Neural crest cell (in vitro differentiated cells): ENCODE results near the gene TSPAN14. TPM values are rescaled to one million over a fixed set of nuclear protein-coding genes. Genes with fewer than 3 reads are reported as not detected.

Experiments
- DNase-seq: peaks from one replicate; pipeline ENCODE4 v3.0.0; 2021; ENCODE audit warnings: low read depth, mixed read lengths, low spot score
- H3K27ac Mint-ChIP-seq: one replicate; pipeline ENCODE4 v1.8.0; 2021; ENCODE audit warnings: mild to moderate bottlenecking, mixed read lengths; ENCODE audit not compliant: unreplicated experiment
- H3K27me3 Mint-ChIP-seq: 2 replicates; pipeline ENCODE4 v1.8.0; 2021; ENCODE audit warnings: low read depth, mild to moderate bottlenecking, mixed read lengths
- H3K36me3 Mint-ChIP-seq: 2 replicates; pipeline ENCODE4 v1.8.0; 2021; ENCODE audit warnings: low read depth, mild to moderate bottlenecking, mixed read lengths
- H3K4me1 Mint-ChIP-seq: 2 replicates; pipeline ENCODE4 v1.8.0; 2021; ENCODE audit warnings: mixed read lengths
- H3K4me3 Mint-ChIP-seq: one replicate; pipeline ENCODE4 v1.8.0; 2021; ENCODE audit warnings: mild to moderate bottlenecking, mixed read lengths
- H3K9me3 Mint-ChIP-seq: 2 replicates; pipeline ENCODE4 v1.8.0; 2021; ENCODE audit warnings: mixed read lengths
- total RNA-seq: library from RNA; stranded (reverse); gene quantifications from 2 replicates; pipeline ENCODE4 v1.2.1, GENCODE V29; 2021
- TF ChIP-seq, protein P1 (sequence below): fragments of 200-600 bp; sonication (generic); conservative IDR thresholded peaks from 2 replicates; pipeline ENCODE4 v1.5.0; 2021; ENCODE audit warnings: antibody characterized with exemption, mild to moderate bottlenecking

TSPAN14 gene
- total RNA-seq, 1 donor from 2014 or later: 140 TPM

DNA sequence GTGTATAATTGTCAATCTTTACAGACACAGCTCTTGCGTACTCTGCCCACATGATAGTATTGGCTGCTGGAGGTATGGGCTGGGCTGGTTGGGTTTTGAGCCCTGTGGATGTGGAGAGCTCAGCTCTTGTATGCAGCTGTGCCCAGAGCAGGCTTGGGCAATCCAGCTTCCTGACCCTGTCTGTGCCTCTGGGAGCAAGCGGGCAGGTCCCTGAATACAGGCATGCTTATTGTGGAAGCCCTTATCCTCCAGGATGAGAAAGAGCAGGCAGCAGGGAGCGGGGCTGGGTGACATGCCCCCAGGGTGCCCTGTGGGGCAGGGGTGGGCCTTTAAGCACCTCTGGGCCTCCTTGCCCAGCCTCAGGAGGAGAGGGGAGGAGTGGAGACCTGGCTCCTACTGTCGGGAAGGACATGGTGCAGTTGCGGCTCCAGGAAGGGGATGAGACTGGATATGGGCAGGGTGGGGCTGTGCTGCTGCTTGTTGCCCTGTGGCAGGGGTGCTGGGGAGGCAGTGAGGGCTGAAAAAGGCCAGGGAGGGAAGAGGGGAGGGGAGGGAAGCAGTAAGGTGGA lies 50.9 kb downstream of the TSPAN14 start:
- no peak for DNase-seq
- no peaks in the 10 kb centered on the region for H3K9me3 Mint-ChIP-seq
- H3K4me1 Mint-ChIP-seq: peaks cover 74% of the 10 kb centered on the region

DNA sequence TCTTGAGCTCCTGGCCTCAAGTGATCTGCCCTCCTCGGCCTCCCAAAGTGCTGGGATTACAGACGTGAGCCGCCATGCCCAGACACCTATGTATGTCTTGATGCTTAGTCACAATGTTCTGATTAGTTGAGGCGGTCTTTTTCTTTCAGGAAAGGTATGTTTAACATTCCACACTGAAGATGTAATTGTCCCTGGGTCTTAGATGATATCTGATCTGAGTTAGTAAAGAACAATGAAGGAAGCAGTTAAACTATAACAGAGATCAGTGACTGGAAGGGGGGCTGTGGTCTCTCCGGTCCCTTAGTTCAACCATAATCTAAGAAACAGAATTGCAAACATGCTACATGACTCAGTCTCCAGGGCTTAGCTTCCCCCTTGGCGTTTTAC lies 52.1 kb downstream of the TSPAN14 start:
- H3K27me3 Mint-ChIP-seq: no peaks in the 10 kb centered on the region
- no peak for DNase-seq
- H3K4me1 Mint-ChIP-seq: peaks cover 69% of the 10 kb centered on the region
- no peak overlapping the region for H3K27ac Mint-ChIP-seq
- H3K4me3 Mint-ChIP-seq: no peak overlapping the region
- peaks cover 6% of the 10 kb centered on the region for H3K36me3 Mint-ChIP-seq
- no peaks in the 10 kb centered on the region for H3K9me3 Mint-ChIP-seq
- TF ChIP-seq, protein P1, sequence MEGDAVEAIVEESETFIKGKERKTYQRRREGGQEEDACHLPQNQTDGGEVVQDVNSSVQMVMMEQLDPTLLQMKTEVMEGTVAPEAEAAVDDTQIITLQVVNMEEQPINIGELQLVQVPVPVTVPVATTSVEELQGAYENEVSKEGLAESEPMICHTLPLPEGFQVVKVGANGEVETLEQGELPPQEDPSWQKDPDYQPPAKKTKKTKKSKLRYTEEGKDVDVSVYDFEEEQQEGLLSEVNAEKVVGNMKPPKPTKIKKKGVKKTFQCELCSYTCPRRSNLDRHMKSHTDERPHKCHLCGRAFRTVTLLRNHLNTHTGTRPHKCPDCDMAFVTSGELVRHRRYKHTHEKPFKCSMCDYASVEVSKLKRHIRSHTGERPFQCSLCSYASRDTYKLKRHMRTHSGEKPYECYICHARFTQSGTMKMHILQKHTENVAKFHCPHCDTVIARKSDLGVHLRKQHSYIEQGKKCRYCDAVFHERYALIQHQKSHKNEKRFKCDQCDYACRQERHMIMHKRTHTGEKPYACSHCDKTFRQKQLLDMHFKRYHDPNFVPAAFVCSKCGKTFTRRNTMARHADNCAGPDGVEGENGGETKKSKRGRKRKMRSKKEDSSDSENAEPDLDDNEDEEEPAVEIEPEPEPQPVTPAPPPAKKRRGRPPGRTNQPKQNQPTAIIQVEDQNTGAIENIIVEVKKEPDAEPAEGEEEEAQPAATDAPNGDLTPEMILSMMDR: no peak

More for the DNA sequence above, 50.9 kb downstream of the TSPAN14 start:
- Mint-ChIP-seq H3K27me3 (no peaks in the 10 kb centered on the region), H3K4me3 (no peak overlapping the region), H3K27ac (peak overlapping the region; percentile 87), H3K36me3 (peaks cover 8% of the 10 kb centered on the region)
- TF ChIP-seq, protein P1: no peak

DNA sequence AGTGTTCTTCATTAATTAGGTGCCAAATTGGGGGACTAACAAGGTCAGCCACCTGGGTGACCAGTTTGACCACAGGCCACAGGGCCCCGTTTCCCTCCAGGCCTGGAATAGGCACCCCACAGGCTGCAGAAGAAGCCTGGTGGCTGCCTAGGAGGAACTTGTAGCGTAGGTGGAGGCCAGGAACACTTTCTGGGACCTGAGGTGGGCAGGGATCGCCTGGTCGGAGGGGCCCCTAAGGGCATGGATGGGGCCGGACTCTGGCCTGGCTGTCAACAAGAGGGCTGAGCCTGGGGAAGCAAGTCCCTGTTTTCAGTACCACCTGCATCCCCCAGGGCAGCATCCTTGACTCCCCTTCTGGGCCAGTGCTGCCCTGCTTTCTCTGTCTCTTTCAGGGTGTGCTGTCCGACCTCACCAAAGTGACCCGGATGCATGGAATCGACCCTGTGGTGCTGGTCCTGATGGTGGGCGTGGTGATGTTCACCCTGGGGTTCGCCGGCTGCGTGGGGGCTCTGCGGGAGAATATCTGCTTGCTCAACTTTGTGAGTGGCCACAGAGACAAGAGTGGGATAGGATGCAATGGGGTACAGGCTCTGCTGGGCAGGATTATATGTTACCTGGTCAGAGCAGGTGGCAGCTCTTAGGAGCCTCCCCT lies 52.9 kb downstream of the TSPAN14 start:
- no peak for DNase-seq
- Mint-ChIP-seq H3K9me3 (no peaks in the 10 kb centered on the region), H3K27ac (no peak overlapping the region), H3K36me3 (peaks cover 4% of the 10 kb centered on the region), H3K27me3 (no peaks in the 10 kb centered on the region), H3K4me3 (no peak overlapping the region), H3K4me1 (peaks cover 64% of the 10 kb centered on the region)
- TF ChIP-seq, protein P1: no peak

DNA sequence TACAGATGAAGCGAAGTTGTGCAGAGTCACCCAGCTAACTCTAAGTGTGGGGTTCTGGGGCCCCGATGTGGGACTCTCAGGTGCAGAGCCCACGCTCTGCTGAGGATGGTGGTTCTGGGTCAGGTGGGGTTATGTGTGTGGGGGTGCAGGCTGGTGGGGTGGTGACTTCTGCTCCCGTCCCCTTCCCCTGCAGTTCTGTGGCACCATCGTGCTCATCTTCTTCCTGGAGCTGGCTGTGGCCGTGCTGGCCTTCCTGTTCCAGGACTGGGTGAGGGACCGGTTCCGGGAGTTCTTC lies 54.9 kb downstream of the TSPAN14 start:
- no peaks in the 10 kb centered on the region for H3K9me3 Mint-ChIP-seq
- TF ChIP-seq, protein P1: no peak
- DNase-seq: no peak
- peaks cover 3% of the 10 kb centered on the region for H3K36me3 Mint-ChIP-seq
- H3K4me1 Mint-ChIP-seq: peaks cover 43% of the 10 kb centered on the region
- no peak overlapping the region for H3K27ac Mint-ChIP-seq
- H3K4me3 Mint-ChIP-seq: no peak overlapping the region
- no peaks in the 10 kb centered on the region for H3K27me3 Mint-ChIP-seq

DNA sequence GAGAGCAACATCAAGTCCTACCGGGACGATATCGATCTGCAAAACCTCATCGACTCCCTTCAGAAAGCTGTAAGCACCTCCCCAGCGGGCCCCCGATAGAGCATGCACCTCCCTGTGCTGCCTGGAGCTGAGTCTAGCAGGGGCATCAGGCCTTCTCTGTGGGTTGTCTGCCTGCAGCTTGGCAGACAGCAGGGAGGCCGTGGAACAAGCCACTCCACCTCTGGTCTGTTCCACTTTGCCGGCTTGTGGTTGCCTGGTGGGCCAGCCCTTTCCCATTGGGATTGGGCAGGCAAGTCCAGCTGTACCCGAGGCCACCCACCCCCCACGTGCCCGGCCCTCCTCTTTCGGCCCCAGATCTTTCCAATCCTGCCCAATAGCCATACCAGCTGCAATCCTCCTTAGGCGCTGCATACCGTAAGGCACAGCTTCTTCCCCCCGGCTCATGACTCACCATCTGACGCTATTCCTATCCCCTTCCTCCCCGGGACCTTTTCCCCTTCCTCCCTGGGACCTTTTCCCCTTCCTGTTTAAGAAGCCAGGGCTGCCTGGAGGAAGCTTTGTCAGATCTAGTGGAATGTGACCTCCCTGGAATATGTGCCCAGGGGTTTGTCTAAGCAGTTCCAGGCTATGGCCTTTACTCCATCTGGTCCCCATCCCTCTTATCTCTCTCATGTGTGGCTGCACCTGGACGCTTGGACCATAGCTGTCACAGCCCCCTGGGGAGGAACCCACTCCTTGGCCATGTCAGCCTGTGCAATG lies 55.5 kb downstream of the TSPAN14 start:
- Mint-ChIP-seq H3K9me3 (no peaks in the 10 kb centered on the region), H3K4me1 (peaks cover 38% of the 10 kb centered on the region), H3K27me3 (no peaks in the 10 kb centered on the region), H3K27ac (peak overlapping the region; percentile 95), H3K36me3 (peaks cover 7% of the 10 kb centered on the region), H3K4me3 (no peak overlapping the region)
- TF ChIP-seq, protein P1: no peak
- no peak for DNase-seq
